GM23248 (cell line): ENCODE data around the gene LRP1. TPM values are rescaled to one million over a fixed set of nuclear protein-coding genes. Genes with fewer than 3 reads are reported as not detected.
A peak's percentile ranks its signal among the peaks of the same experiment; 100 is the strongest.

Experiments
- DNase-seq: peaks from one replicate; pipeline ENCODE4 v3.0.0-alpha.2; 2015
- H2AFZ ChIP-seq: fragments of 200-600 bp; sonication (generic); 2 replicates; pipeline ENCODE4 v1.6.1; 2016; ENCODE audit warnings: antibody characterized with exemption
- H3F3A ChIP-seq: fragments of 200-600 bp; sonication (generic); 2 replicates; pipeline ENCODE4 v1.6.1; 2016; ENCODE audit warnings: mild to moderate bottlenecking, antibody characterized with exemption, mixed run types; ENCODE audit not compliant: insufficient read depth
- H3K27ac ChIP-seq: fragments of 200-600 bp; sonication (generic); 2 replicates; pipeline ENCODE4 v1.5.1; 2016; ENCODE audit warnings: mild to moderate bottlenecking
- H3K27me3 ChIP-seq: fragments of 200-600 bp; sonication (generic); replicated peaks from 2 replicates; pipeline ENCODE4 v1.6.1; 2016; ENCODE audit warnings: mild to moderate bottlenecking; ENCODE audit not compliant: insufficient read depth
- H3K36me3 ChIP-seq: fragments of 200-600 bp; sonication (generic); 2 replicates; pipeline ENCODE4 v1.6.1; 2016; ENCODE audit warnings: low read depth, mild to moderate bottlenecking
- H3K4me1 ChIP-seq: fragments of 200-600 bp; sonication (generic); 2 replicates; pipeline ENCODE4 v1.6.1; 2016; ENCODE audit warnings: mild to moderate bottlenecking; ENCODE audit not compliant: insufficient read depth
- H3K4me2 ChIP-seq: fragments of 200-600 bp; sonication (generic); one replicate; pipeline ENCODE4 v1.6.1; 2016; ENCODE audit warnings: mild to moderate bottlenecking; ENCODE audit not compliant: unreplicated experiment
- H3K4me3 ChIP-seq: fragments of 200-600 bp; sonication (generic); 2 replicates; pipeline ENCODE4 v1.5.1; 2016; ENCODE audit warnings: mild to moderate bottlenecking
- H3K79me2 ChIP-seq: fragments of 200-600 bp; sonication (generic); 2 replicates; pipeline ENCODE4 v1.6.1; 2016; ENCODE audit warnings: mild to moderate bottlenecking; ENCODE audit not compliant: insufficient read depth
- H3K9ac ChIP-seq: fragments of 200-600 bp; sonication (generic); 2 replicates; pipeline ENCODE4 v1.6.1; 2016; ENCODE audit warnings: mild to moderate bottlenecking
- H3K9me2 ChIP-seq: fragments of 200-600 bp; sonication (generic); 2 replicates; pipeline ENCODE4 v1.6.1; 2016; ENCODE audit warnings: mixed run types, mild to moderate bottlenecking, moderate library complexity; ENCODE audit not compliant: insufficient read depth
- H3K9me3 ChIP-seq: fragments of 200-600 bp; sonication (generic); one replicate; pipeline ENCODE4 v1.6.1; 2017; ENCODE audit warnings: low read depth
- H4K20me1 ChIP-seq: fragments of 200-600 bp; sonication (generic); 2 replicates; pipeline ENCODE4 v1.6.0; 2016; ENCODE audit not compliant: insufficient read depth
- EZH2 ChIP-seq: fragments of 200-600 bp; sonication (generic); IDR thresholded peaks from 2 replicates; pipeline ENCODE4 v1.6.1; 2018; ENCODE audit warnings: antibody characterized with exemption, mild to moderate bottlenecking; ENCODE audit not compliant: insufficient read depth, poor library complexity, severe bottlenecking
- EZH2phosphoT487 ChIP-seq: fragments of 200-600 bp; sonication (generic); IDR thresholded peaks from 2 replicates; pipeline ENCODE4 v1.6.1; 2018; ENCODE audit warnings: antibody characterized with exemption, moderate library complexity, mild to moderate bottlenecking, low read depth; ENCODE audit not compliant: insufficient read depth
- WGBS, 2 experiments: methylation state at CpG; one replicate each; pipeline ENCODE4 v1.1.6; 2015 to 2017; ENCODE audit warnings: low lambda C conversion rate in 2 of 2, low coverage in 1 of 2; ENCODE audit errors: missing lambda C conversion rate in 2 of 2; 5-methylcytosine and 5-hydroxymethylcytosine counted together
- in situ Hi-C: fragments of 300-500 bp; cut with MboI; formaldehyde crosslinking; loops from 2 replicates; pipeline ENCODE4 v1.15.0; 2020
- polyA plus RNA-seq: library from polyadenylated mRNA; unstranded; fragments of >200 nt; fragmentation: Nextera tagmentation; extraction: Ambion mirVana; gene quantifications from 2 replicates; pipeline ENCODE4 v1.2.1, GENCODE V29; 2016
- total RNA-seq: library from RNA; depleted of rRNA; stranded (reverse); fragments of >200 nt; shearing (Covaris generic); gene quantifications from 2 replicates; pipeline ENCODE4 v1.2.3, GENCODE V29; 2014

Gene LRP1
- total and polyA plus RNA-seq, 2 experiments from 2014 or later: 166 to 257 TPM

GRCh38 chr12:57109207-57110103, 18.8 kb upstream of the LRP1 start:
- DNase-seq: peak; percentile 14
- WGBS, 2 experiments: 34 to 35% methylated on average over 7 of the region's 7 CpGs
- Histone ChIP-seq H3K79me2 (peaks cover 48% of the 10 kb centered on the region), H2AFZ (no peak overlapping the region), H3K4me2 (peak overlapping the region; percentile 97), H3K27me3 (no peaks in the 10 kb centered on the region), H3K36me3 (peaks cover 7% of the 10 kb centered on the region; the same call in 1 of the 2 replicates), H3K9me2 (no peaks in the 10 kb centered on the region), H3K4me1 (peaks cover 34% of the 10 kb centered on the region), H3K27ac (peak overlapping the region; percentile 98; the same call in 1 of the 2 replicates), H3K9ac (peak overlapping the region; percentile 94), H3K4me3 (peak overlapping the region; percentile 83), H4K20me1 (no peaks in the 10 kb centered on the region), H3K9me3 (no peaks in the 10 kb centered on the region), H3F3A (peaks cover 6% of the 10 kb centered on the region; the same call in 1 of the 2 replicates)
- TF ChIP-seq EZH2phosphoT487 (no peak), EZH2 (no peak)
- in situ Hi-C loops: no loop called here

- Histone ChIP-seq H3K27ac (peak overlapping the region; percentile 98), H3K27me3 (no peaks in the 10 kb centered on the region), H3F3A (peaks cover 6% of the 10 kb centered on the region; the same call in 1 of the 2 replicates), H2AFZ (peak overlapping the region; percentile 64), H3K36me3 (peaks cover 7% of the 10 kb centered on the region; the same call in 1 of the 2 replicates), H3K79me2 (peaks cover 48% of the 10 kb centered on the region), H3K9ac (peak overlapping the region; percentile 94), H4K20me1 (no peaks in the 10 kb centered on the region), H3K9me3 (no peaks in the 10 kb centered on the region), H3K4me3 (peak overlapping the region; percentile 83), H3K4me2 (peak overlapping the region; percentile 97), H3K9me2 (no peaks in the 10 kb centered on the region), H3K4me1 (peaks cover 34% of the 10 kb centered on the region)
- TF ChIP-seq EZH2phosphoT487: no peak
- TF ChIP-seq EZH2: no peak
- in situ Hi-C loops: no loop called here
- peak; percentile 63 for DNase-seq
- WGBS, 2 experiments: 1 to 2% methylated on average over 26 to 28 of the region's 28 CpGs
These were observed 17.9 kb upstream of the LRP1 start for GRCh38 chr12:57110104-57111030.

GRCh38 chr12:57111031-57111734, 17.1 kb upstream of the LRP1 start, which contains the start of gene STAT6:
TSS of gene STAT6 (minus strand) at chr12:57111362. CDS start at chr12:57108278, 3,084 bp downstream.
- peaks cover 48% of the 10 kb centered on the region for H3K79me2 ChIP-seq
- peaks cover 6% of the 10 kb centered on the region; the same call in 1 of the 2 replicates for H3F3A ChIP-seq
- TF ChIP-seq EZH2 (no peak), EZH2phosphoT487 (no peak)
- H3K36me3 ChIP-seq: peaks cover 3% of the 10 kb centered on the region; the same call in 1 of the 2 replicates
- H3K27ac ChIP-seq: peak within 1 kb of the TSS; percentile 98
- no peaks in the 10 kb centered on the region for H3K27me3 ChIP-seq
- H3K9ac ChIP-seq: peak within 1 kb of the TSS; percentile 94
- peak within 1 kb of the TSS; percentile 83 for H3K4me3 ChIP-seq
- no peaks in the 10 kb centered on the region for H3K9me2 ChIP-seq
- peak; percentile 92 for DNase-seq
- no peaks in the 10 kb centered on the region for H4K20me1 ChIP-seq
- peak within 1 kb of the TSS; percentile 97 for H3K4me2 ChIP-seq
- in situ Hi-C loops: no loop called here
- peak within 1 kb of the TSS; percentile 64 for H2AFZ ChIP-seq
- peaks cover 34% of the 10 kb centered on the region for H3K4me1 ChIP-seq
- 0 to 1% methylated on average over 7 to 13 of the region's 13 CpGs for WGBS, 2 experiments
- H3K9me3 ChIP-seq: no peaks in the 10 kb centered on the region
